Coronary artery (tissue), 2 donors: ENCODE measurements around the gene RPL27A.

Experiments
- DNase-seq: peaks from one replicate; pipeline ENCODE4 v3.0.0-alpha.2; 2017; ENCODE audit warnings: low spot score
- H3K27ac ChIP-seq, 2 donors: fragments of 200-600 bp; sonication (generic); one replicate each; pipeline ENCODE4 v1.5.1; 2016 to 2019
- H3K4me3 ChIP-seq: fragments of 200-600 bp; sonication (generic); 2 replicates; pipeline ENCODE4 v1.5.1; 2016; ENCODE audit warnings: mild to moderate bottlenecking, moderate library complexity
- TF ChIP-seq, protein P1 (sequence below): fragments of 200-600 bp; sonication (generic); IDR thresholded peaks from one replicate; pipeline ENCODE4 v1.5.1; 2019; ENCODE audit warnings: antibody characterized with exemption

Gene RPL27A

DNA sequence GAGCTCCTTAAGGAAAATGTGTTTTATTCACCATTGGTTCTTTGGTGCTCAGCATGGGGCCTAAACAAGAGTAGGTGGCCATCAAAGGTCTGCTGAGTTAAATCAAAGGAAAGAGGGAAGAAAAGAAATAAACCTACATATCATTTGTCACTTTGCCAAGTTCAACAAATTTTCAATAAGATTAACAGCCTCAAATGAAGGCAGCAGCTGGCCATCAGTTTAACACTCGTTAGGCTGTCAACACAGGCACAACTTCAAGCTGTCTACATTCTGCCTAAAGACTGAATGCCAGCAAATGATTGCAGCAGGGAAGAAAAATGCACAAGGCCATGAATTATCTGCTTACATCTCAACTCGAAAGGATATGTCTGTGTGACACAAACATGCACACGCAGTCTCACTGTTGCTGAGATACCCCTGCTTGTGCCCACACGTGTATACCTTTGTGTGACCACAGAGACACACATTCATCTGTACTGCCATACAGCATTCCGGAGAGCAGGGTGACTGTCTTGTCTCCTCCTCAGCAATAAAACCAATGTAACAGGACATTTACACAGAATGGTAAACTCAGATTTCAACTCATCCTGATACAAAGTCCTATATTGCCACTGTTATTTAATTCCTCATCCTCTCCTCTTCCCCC is 40.3 kb upstream of the RPL27A start:
- TF ChIP-seq, protein P1, sequence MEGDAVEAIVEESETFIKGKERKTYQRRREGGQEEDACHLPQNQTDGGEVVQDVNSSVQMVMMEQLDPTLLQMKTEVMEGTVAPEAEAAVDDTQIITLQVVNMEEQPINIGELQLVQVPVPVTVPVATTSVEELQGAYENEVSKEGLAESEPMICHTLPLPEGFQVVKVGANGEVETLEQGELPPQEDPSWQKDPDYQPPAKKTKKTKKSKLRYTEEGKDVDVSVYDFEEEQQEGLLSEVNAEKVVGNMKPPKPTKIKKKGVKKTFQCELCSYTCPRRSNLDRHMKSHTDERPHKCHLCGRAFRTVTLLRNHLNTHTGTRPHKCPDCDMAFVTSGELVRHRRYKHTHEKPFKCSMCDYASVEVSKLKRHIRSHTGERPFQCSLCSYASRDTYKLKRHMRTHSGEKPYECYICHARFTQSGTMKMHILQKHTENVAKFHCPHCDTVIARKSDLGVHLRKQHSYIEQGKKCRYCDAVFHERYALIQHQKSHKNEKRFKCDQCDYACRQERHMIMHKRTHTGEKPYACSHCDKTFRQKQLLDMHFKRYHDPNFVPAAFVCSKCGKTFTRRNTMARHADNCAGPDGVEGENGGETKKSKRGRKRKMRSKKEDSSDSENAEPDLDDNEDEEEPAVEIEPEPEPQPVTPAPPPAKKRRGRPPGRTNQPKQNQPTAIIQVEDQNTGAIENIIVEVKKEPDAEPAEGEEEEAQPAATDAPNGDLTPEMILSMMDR, result no peak
- no peak for DNase-seq
- H3K27ac ChIP-seq, result no peak overlapping the region
- no peak overlapping the region for H3K4me3 ChIP-seq

DNA sequence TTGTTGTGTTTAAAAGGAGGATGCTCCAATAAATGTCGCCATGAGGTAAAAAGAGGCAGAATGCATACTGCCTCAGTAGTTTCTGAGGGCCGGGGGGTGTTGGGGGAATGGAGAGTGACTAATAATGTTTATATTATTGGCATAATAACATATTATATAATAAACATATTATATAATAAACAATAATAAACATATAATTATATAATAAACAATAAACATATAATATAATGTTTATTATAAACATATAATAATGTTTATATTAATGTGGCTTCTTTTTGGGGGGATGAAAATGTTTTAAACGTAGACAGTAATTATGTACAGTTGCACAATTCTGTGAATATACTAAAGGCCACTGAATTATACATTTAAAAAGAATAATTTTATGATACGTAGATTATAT is 35.7 kb upstream of the RPL27A start:
- DNase-seq, result no peak
- no peak overlapping the region for H3K4me3 ChIP-seq
- H3K27ac ChIP-seq, result no peak overlapping the region
- TF ChIP-seq, protein P1, result no peak

DNA sequence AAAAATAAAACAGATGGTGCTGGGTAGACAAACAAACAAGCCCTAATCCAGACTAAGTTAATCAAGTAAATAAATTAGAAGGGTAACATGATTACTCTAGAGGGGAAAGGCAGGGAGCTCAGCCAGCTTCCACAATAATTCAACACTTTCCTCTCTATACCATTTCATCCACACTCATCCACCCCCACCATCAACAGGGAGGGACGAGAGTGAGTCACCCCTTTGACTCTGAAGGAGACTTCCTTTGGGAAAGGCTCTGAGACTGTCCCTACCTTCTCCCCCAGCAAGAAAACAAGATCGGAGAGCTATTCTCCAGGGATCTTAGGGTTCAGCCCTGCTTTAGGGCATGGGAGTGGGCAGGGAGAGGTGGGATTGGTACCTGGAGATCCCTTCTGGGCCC is 33.2 kb upstream of the RPL27A start:
- H3K4me3 ChIP-seq, result no peak overlapping the region
- DNase-seq, result no peak
- TF ChIP-seq, protein P1, result no peak
- no peak overlapping the region for H3K27ac ChIP-seq

DNA sequence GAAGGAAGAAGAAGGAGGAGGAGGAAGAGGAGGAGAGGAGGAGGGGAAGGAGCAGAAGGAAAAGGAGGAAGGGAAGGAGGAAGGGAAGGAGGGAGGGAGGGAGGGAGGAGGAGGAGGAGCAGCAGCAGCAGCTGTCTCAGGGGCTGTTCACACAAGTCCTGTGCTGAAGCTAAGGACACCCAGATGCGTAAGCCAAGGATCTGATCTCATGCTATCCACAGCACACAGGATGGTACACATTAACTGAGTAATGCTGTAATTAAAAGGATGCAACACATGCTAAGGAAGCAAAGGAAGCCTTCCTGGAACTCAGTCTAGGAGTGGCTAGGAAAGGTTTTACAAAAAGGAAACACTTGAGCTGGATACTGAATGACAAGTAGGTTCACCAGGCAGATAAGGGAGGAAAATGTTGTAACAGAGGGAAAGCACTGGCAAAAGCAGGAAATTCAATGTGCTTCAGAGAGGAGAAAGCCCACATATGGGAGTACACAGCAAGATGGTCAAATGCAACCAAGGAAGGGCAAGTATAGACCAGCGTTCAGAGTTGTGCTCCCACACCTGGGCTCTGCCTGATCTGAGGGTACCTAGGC is 32.1 kb upstream of the RPL27A start:
- Histone ChIP-seq H3K27ac (no peak overlapping the region), H3K4me3 (no peak overlapping the region)
- TF ChIP-seq, protein P1, result no peak
- no peak for DNase-seq

DNA sequence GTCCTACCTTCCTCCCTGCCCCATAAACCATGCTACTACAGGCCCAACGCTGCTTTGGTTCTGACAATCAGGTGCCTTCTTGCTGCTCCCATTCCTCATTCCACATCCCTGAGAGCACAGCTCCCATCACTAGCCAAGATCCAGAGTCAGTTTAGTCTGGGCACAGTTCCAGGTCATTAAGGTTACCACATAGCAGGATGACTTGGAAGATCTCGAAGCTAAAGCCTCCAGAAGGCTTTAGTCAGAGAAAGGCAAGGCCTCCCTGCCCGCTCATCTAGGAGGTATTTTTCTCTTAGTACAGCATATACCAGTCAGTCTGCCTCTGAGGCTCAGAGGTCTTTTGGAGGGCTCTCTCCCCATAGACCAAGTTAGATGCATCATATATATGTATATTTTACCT is 30.5 kb upstream of the RPL27A start:
- DNase-seq, result no peak
- TF ChIP-seq, protein P1, result no peak
- Histone ChIP-seq H3K27ac (no peak overlapping the region), H3K4me3 (no peak overlapping the region)

DNA sequence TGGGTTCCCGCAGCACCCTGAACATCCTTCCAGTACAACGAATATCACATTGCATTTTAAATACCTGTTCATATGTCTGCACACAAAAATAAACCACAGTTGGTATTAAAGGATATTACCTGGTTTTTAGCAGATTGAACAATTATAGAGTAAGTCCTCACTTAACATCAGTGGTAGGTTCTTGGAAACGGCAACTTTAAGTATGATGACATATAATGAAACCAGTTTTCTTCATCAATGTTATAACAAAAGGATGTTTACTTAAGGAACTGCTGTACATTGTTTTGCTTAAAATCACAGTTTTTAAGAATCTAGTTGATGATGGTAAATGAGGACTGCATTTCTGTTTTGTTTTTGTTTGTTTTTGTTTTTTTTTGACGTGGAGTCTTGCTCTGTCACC is 28.1 kb upstream of the RPL27A start:
- no peak for DNase-seq
- no peak overlapping the region for H3K27ac ChIP-seq
- TF ChIP-seq, protein P1, result no peak
- no peak overlapping the region for H3K4me3 ChIP-seq

DNA sequence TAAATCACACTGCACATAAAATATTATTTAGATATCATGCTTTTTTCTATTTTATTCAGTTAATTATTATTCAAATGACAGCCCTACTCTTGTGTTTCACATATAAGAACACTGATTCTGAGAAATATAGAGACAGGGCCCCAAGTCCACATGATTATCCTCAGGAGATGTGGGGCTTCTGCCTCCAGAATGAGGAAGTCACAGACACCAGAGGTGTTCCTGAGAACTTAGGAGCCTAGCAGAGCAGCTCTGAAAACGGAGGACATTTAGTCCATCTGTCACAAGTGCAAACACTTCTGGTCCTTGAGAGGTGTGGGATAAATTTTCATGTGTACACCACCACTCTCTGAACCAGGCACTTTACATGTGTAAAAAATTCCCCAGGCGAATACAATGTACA is 26.3 kb upstream of the RPL27A start:
- Histone ChIP-seq H3K27ac (no peak overlapping the region), H3K4me3 (no peak overlapping the region)
- DNase-seq, result no peak
- TF ChIP-seq, protein P1, result no peak
